Thoracic aorta (tissue), 2 donors: ENCODE data around the gene PKD1L1. TPM values are rescaled to one million over a fixed set of nuclear protein-coding genes. Genes with fewer than 3 reads are reported as not detected.

ENCODE experiments used
- ATAC-seq: fragments of 150-250 bp; one replicate; pipeline ENCODE4 v1.8.0; 2017; ENCODE audit warnings: low read depth; ENCODE audit not compliant: insufficient number of reproducible peaks, low FRiP score
- DNase-seq: peaks from one replicate; pipeline ENCODE4 v3.0.0-alpha.2; 2020; ENCODE audit warnings: low spot score
- H3K27ac ChIP-seq, 2 donors: fragments of 200-600 bp; sonication (generic); 1 replicate in 1 of 2; 2 replicates in 1 of 2; pipeline ENCODE4 v1.5.1; 2016; ENCODE audit warnings: mild to moderate bottlenecking in 2 of 2, moderate library complexity in 2 of 2
- H3K27me3 ChIP-seq: fragments of 200-600 bp; sonication (generic); replicated peaks from 2 replicates; pipeline ENCODE4 v1.6.0; 2016; ENCODE audit warnings: mild to moderate bottlenecking; ENCODE audit not compliant: insufficient read depth
- H3K36me3 ChIP-seq: fragments of 200-600 bp; sonication (generic); one replicate; pipeline ENCODE4 v1.5.1; 2016
- H3K4me1 ChIP-seq, 2 donors: fragments of 200-600 bp; sonication (generic); 1 replicate in 1 of 2; 2 replicates in 1 of 2; pipeline versions ENCODE4 v1.5.1 to v1.6.0; 2016; ENCODE audit warnings: low read depth in 2 of 2, mild to moderate bottlenecking in 1 of 2; ENCODE audit not compliant: control insufficient read depth in 1 of 2
- H3K4me3 ChIP-seq: fragments of 200-600 bp; sonication (generic); 2 replicates; pipeline ENCODE4 v1.5.1; 2016; ENCODE audit warnings: mild to moderate bottlenecking
- H3K9me3 ChIP-seq: fragments of 200-600 bp; sonication (generic); 2 replicates; pipeline ENCODE4 v1.5.1; 2016
- total RNA-seq, 2 donors: library from RNA; depleted of rRNA; stranded (reverse); fragments of >200 nt; gene quantifications; one replicate each; pipeline versions ENCODE4 v1.1.0 to v1.2.3, GENCODE V29; 2016
- TF ChIP-seq, protein P1 (sequence below): fragments of 200-600 bp; sonication (generic); IDR thresholded peaks from one replicate; pipeline ENCODE4 v1.5.1; 2019; ENCODE audit warnings: antibody characterized with exemption

Gene PKD1L1
- total RNA-seq, 2 donors from 2014 or later = 0.14 to 0.85 TPM

DNA sequence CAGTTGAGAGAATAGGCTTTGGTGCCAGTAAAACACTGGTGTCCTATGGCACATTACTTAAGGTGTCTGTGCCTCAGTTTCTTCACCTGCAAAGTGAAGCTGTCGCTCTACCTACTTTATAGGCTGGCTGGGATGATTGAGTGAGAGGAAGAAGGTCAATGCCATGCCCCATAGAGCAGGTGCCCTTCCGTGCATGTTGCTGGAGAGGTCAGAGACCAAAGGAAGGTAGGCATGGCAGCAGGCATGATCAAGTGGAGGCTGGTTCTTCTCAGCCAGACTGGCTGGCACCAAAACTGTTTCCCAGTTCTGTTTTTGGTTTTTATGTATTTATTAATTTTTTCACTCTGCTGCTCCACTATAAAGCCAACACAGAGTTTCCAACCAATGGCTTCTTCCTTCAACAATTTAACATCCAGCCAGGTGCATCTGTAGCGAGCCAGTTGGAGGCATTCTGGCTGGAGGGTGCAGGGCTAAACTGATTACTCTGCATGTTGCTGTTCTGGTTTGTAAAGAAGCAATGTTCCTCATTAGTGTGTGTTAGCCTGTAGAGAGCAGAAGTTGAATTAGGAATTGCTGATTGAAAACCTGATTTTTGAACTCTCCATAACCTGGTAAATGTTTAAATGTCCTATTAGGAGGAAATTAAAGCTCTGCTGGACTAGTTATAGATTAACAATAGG lies 222.1 kb downstream of the PKD1L1 start:
- Histone ChIP-seq H3K9me3 (no peaks in the 10 kb centered on the region), H3K4me3 (no peak overlapping the region), H3K27ac (no peak overlapping the region), H3K4me1 (no peaks in the 10 kb centered on the region), H3K27me3 (no peaks in the 10 kb centered on the region), H3K36me3 (no peaks in the 10 kb centered on the region)
- DNase-seq (no peak), ATAC-seq (no peak)
- TF ChIP-seq, protein P1, sequence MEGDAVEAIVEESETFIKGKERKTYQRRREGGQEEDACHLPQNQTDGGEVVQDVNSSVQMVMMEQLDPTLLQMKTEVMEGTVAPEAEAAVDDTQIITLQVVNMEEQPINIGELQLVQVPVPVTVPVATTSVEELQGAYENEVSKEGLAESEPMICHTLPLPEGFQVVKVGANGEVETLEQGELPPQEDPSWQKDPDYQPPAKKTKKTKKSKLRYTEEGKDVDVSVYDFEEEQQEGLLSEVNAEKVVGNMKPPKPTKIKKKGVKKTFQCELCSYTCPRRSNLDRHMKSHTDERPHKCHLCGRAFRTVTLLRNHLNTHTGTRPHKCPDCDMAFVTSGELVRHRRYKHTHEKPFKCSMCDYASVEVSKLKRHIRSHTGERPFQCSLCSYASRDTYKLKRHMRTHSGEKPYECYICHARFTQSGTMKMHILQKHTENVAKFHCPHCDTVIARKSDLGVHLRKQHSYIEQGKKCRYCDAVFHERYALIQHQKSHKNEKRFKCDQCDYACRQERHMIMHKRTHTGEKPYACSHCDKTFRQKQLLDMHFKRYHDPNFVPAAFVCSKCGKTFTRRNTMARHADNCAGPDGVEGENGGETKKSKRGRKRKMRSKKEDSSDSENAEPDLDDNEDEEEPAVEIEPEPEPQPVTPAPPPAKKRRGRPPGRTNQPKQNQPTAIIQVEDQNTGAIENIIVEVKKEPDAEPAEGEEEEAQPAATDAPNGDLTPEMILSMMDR = no peak

DNA sequence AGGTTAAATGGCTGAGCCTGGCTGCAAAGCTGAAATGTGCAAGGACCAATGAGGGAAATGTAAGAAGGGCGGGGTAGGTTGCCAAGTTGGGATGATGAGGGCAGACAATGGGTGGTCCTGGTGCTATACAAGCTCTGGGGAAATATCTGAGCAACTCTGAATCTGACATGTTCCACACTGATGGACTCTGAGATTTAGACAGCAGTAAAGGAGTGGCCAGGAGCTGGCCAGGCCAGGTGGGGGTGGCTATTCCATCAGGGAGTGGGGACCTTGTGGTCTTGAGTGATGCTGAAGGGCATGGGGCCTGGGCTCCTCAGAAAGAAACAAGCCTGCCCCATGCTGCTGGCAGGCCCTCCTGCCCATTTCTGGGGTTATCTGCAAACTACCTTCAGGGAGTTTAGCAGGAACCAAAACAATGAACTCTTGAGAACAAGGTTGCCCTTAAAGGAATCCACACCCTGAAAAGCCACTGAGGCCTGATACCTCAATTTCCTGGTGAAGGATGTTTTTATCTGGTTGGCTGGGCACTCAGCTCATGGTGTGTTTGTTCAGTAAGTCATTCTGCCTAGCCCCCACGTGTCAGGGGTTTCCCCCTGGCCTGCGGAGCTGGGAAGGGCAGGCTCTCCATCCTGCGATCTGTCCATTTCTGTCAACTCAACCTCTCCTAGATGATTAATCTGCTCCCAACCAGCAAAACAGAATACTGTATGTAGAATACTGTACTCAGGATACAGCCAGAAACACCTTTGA lies 223.1 kb downstream of the PKD1L1 start:
- no peak overlapping the region for H3K4me3 ChIP-seq
- no peaks in the 10 kb centered on the region for H3K27me3 ChIP-seq
- H3K36me3 ChIP-seq = no peaks in the 10 kb centered on the region
- ATAC-seq = no peak
- TF ChIP-seq, protein P1 = no peak
- H3K9me3 ChIP-seq = no peaks in the 10 kb centered on the region
- no peak for DNase-seq
- H3K4me1 ChIP-seq = peaks cover 0 to 5% of the 10 kb centered on the region in 2 donors
- no peak overlapping the region for H3K27ac ChIP-seq

Other genes with a start within 250 kb of the PKD1L1 start
- gene HUS1, start 31.1 kb upstream of the PKD1L1 start, total RNA-seq = 10 to 100 TPM; 65.5 to 80.6 TPM
- not detected for gene SUN3, start 80.6 kb upstream of the PKD1L1 start, total RNA-seq
- not detected for gene C7orf57, start 87.1 kb upstream of the PKD1L1 start, total RNA-seq
- 10 to 100 TPM; 18.0 to 66.1 TPM for gene UPP1, start 140.8 kb upstream of the PKD1L1 start, total RNA-seq
- not detected for gene ABCA13, start 223.0 kb upstream of the PKD1L1 start, total RNA-seq